RWPE2 (cell line): ENCODE data around the gene CLCF1.

Source experiments
- ATAC-seq: fragments of 200-7000 bp; cut with Tn5 transposase; 3 replicates; pipeline ENCODE4 v1.9.1; 2021; ENCODE audit warnings: low read depth
- DNase-seq: peaks from one replicate; pipeline ENCODE4 v3.0.0-alpha.2; 2020; ENCODE audit warnings: low spot score
- H3K27ac ChIP-seq: fragments of 450-650 bp; 2 replicates; pipeline ENCODE4 v1.5.1; 2017; ENCODE audit warnings: mild to moderate bottlenecking; ENCODE audit not compliant: poor library complexity, severe bottlenecking
- H3K27me3 ChIP-seq: fragments of 250-450 bp; sonication (Bioruptor Pico); 2 replicates; pipeline ENCODE4 v1.5.1; 2021; ENCODE audit warnings: mild to moderate bottlenecking, moderate library complexity; ENCODE audit not compliant: insufficient read depth, poor library complexity, severe bottlenecking
- H3K36me3 ChIP-seq: fragments of 250-450 bp; sonication (Bioruptor Pico); 2 replicates; pipeline ENCODE4 v1.5.1; 2020; ENCODE audit warnings: low read depth, mild to moderate bottlenecking, moderate library complexity
- H3K4me1 ChIP-seq: fragments of 250-450 bp; sonication (Bioruptor Pico); 2 replicates; pipeline ENCODE4 v1.5.1; 2021; ENCODE audit warnings: mild to moderate bottlenecking, moderate library complexity; ENCODE audit not compliant: insufficient read depth, poor library complexity, severe bottlenecking
- H3K4me3 ChIP-seq: fragments of 250-450 bp; sonication (Bioruptor Pico); 2 replicates; pipeline ENCODE4 v1.5.1; 2021; ENCODE audit warnings: mild to moderate bottlenecking, moderate library complexity; ENCODE audit not compliant: severe bottlenecking
- H3K9me3 ChIP-seq: fragments of 250-450 bp; sonication (Bioruptor Pico); 2 replicates; pipeline ENCODE4 v1.5.1; 2021; ENCODE audit warnings: mild to moderate bottlenecking, moderate library complexity; ENCODE audit not compliant: severe bottlenecking
- CTCF ChIP-seq: fragments of 450-650 bp; IDR thresholded peaks from one replicate; pipeline ENCODE4 v1.5.1; 2017; ENCODE audit warnings: mild to moderate bottlenecking, moderate library complexity; ENCODE audit not compliant: poor library complexity, severe bottlenecking

The CLCF1 gene

GRCh38 chr11:67374571-67375281 is 1.3 kb upstream of the CLCF1 start:
- peak overlapping the region; percentile 89 for H3K27ac ChIP-seq
- H3K36me3 ChIP-seq: no peaks in the 10 kb centered on the region
- ATAC-seq (no peak), DNase-seq (no peak)
- H3K4me3 ChIP-seq: peak overlapping the region; percentile 65
- no peak for TF ChIP-seq CTCF
- H3K27me3 ChIP-seq: no peaks in the 10 kb centered on the region
- peaks cover 28% of the 10 kb centered on the region for H3K4me1 ChIP-seq
- no peaks in the 10 kb centered on the region for H3K9me3 ChIP-seq

- Histone ChIP-seq H3K4me3 (peak overlapping the region; percentile 65), H3K36me3 (no peaks in the 10 kb centered on the region), H3K9me3 (no peaks in the 10 kb centered on the region), H3K27me3 (no peaks in the 10 kb centered on the region), H3K27ac (peak overlapping the region; percentile 89), H3K4me1 (peaks cover 20% of the 10 kb centered on the region)
- peak; percentile 30 for TF ChIP-seq CTCF
- ATAC-seq (peak; percentile 59), DNase-seq (peak; percentile 87)
Observed at GRCh38 chr11:67373648-67374570, 511 bp upstream of the CLCF1 start.

GRCh38 chr11:67372321-67372992 is 941 bp downstream of the CLCF1 start:
- Histone ChIP-seq H3K27me3 (no peaks in the 10 kb centered on the region), H3K4me3 (peak overlapping the region; percentile 65), H3K9me3 (no peaks in the 10 kb centered on the region), H3K36me3 (no peaks in the 10 kb centered on the region), H3K27ac (peak overlapping the region; percentile 89), H3K4me1 (peaks cover 14% of the 10 kb centered on the region)
- TF ChIP-seq CTCF: no peak
- ATAC-seq (no peak), DNase-seq (no peak)

- ATAC-seq (no peak), DNase-seq (no peak)
- no peaks in the 10 kb centered on the region for H3K36me3 ChIP-seq
- TF ChIP-seq CTCF: no peak
- no peak overlapping the region for H3K4me3 ChIP-seq
- H3K27me3 ChIP-seq: no peaks in the 10 kb centered on the region
- peaks cover 10% of the 10 kb centered on the region for H3K4me1 ChIP-seq
- H3K9me3 ChIP-seq: no peaks in the 10 kb centered on the region
- peak overlapping the region; percentile 89 for H3K27ac ChIP-seq
Observed at GRCh38 chr11:67371911-67372320, 1.5 kb downstream of the CLCF1 start.
